GM21723 (cell line): ENCODE data around the gene UBASH3A.
A peak's percentile ranks its signal among the peaks of the same experiment; 100 is the strongest.
"Not testable (repeated sequence)": the region's sequence is repeated elsewhere in the genome, so short reads cannot be mapped to it uniquely, and the experiment has no call there.

Experiments
- ATAC-seq: cut with Tn5 transposase; IDR thresholded peaks from one replicate; pipeline ENCODE4 v1.9.1; 2021; ENCODE audit warnings: mild to moderate bottlenecking, moderate library complexity; ENCODE audit not compliant: unreplicated experiment

The UBASH3A gene

GRCh38 chr21:42465008-42465802 is 61.5 kb downstream of the UBASH3A start:
- no peak for ATAC-seq

- no peak for ATAC-seq
Measured at GRCh38 chr21:42465803-42466127, 62.1 kb downstream of the UBASH3A start.

GRCh38 chr21:42466700-42467099 is 63.0 kb downstream of the UBASH3A start:
- ATAC-seq, result no peak

GRCh38 chr21:42467140-42467983 is 63.7 kb downstream of the UBASH3A start:
- ATAC-seq, result no peak

GRCh38 chr21:42468491-42469131 is 64.9 kb downstream of the UBASH3A start:
- no peak for ATAC-seq

- ATAC-seq, result peak; percentile 61
Measured at GRCh38 chr21:42469272-42469671, 65.6 kb downstream of the UBASH3A start.

- not testable (repeated sequence) for ATAC-seq
Measured at GRCh38 chr21:42469726-42470125, 66.0 kb downstream of the UBASH3A start.

- ATAC-seq, result no peak
Measured at GRCh38 chr21:42471206-42471605, 67.5 kb downstream of the UBASH3A start.

- no peak for ATAC-seq
Measured at GRCh38 chr21:42471716-42472330, 68.1 kb downstream of the UBASH3A start.

GRCh38 chr21:42472521-42472920 is 68.8 kb downstream of the UBASH3A start:
- ATAC-seq, result no peak

- no peak for ATAC-seq
Measured at GRCh38 chr21:42473498-42474042, 69.9 kb downstream of the UBASH3A start.

GRCh38 chr21:42474043-42474831 is 70.5 kb downstream of the UBASH3A start:
- ATAC-seq, result peak; percentile 59

GRCh38 chr21:42475036-42475435 is 71.3 kb downstream of the UBASH3A start:
- no peak for ATAC-seq

- ATAC-seq, result no peak
Measured at GRCh38 chr21:42475526-42476387, 72.1 kb downstream of the UBASH3A start.

- ATAC-seq, result no peak
Measured at GRCh38 chr21:42476388-42477331, 73.0 kb downstream of the UBASH3A start.

GRCh38 chr21:42478504-42478903 is 74.8 kb downstream of the UBASH3A start:
- no peak for ATAC-seq

GRCh38 chr21:42479582-42479981 is 75.9 kb downstream of the UBASH3A start:
- no peak for ATAC-seq

GRCh38 chr21:42480736-42481135 is 77.0 kb downstream of the UBASH3A start:
- ATAC-seq, result no peak
